A673 (cell line): Measurements from ENCODE around the gene SMARCA4.

ENCODE experiments used
- EZH2 ChIP-seq: fragments of 200-600 bp; sonication (generic); IDR thresholded peaks from 2 replicates; pipeline ENCODE4 v1.6.1; 2017; ENCODE audit warnings: borderline replicate concordance, low read depth, mild to moderate bottlenecking, mixed read lengths, antibody characterized with exemption, low read length; ENCODE audit not compliant: poor library complexity, severe bottlenecking
- TF ChIP-seq, protein P1 (sequence below): fragments of 300-800, 200-600 bp; sonication (generic); conservative IDR thresholded peaks from 2 replicates; pipeline ENCODE4 v1.5.1; 2017; ENCODE audit warnings: low read depth, mild to moderate bottlenecking, antibody characterized with exemption, low read length, moderate library complexity, mixed read lengths

DNA sequence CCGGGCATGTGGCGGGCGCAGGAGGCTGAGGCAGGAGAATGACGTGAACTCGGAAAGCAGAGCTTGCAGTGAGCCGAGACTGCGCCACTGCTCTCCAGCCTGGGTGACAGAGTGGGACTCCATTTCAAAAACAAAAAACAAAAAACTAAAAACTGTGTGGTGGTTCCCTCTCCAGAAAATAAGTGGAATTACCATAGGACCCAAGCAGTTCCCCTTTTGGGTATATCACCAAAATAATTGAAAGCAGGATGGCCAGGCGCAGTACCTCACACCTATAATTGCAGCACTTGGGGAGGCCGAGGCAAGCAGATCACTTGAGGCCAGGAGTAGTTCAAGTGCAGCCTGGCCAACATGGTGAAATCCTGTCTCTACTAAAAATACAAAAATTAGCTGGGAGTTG is 112.7 kb downstream of the SMARCA4 start:
- TF ChIP-seq, protein P1, sequence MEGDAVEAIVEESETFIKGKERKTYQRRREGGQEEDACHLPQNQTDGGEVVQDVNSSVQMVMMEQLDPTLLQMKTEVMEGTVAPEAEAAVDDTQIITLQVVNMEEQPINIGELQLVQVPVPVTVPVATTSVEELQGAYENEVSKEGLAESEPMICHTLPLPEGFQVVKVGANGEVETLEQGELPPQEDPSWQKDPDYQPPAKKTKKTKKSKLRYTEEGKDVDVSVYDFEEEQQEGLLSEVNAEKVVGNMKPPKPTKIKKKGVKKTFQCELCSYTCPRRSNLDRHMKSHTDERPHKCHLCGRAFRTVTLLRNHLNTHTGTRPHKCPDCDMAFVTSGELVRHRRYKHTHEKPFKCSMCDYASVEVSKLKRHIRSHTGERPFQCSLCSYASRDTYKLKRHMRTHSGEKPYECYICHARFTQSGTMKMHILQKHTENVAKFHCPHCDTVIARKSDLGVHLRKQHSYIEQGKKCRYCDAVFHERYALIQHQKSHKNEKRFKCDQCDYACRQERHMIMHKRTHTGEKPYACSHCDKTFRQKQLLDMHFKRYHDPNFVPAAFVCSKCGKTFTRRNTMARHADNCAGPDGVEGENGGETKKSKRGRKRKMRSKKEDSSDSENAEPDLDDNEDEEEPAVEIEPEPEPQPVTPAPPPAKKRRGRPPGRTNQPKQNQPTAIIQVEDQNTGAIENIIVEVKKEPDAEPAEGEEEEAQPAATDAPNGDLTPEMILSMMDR: no peak
- TF ChIP-seq EZH2: no peak
